B cell (primary cell): ENCODE results near the gene CLN5.

Experiments
- EZH2 ChIP-seq: IDR thresholded peaks from 2 replicates; pipeline ENCODE4 v1.6.1; 2012; ENCODE audit warnings: borderline replicate concordance, low read depth, mild to moderate bottlenecking, moderate library complexity, low read length; ENCODE audit not compliant: insufficient read depth, poor library complexity, severe bottlenecking
- TF ChIP-seq, protein P1 (sequence below): fragments of 200-600 bp; IDR thresholded peaks from one replicate; pipeline ENCODE4 v1.8.0; 2022; ENCODE audit warnings: antibody characterized with exemption, mild to moderate bottlenecking

- TF ChIP-seq, protein P1, sequence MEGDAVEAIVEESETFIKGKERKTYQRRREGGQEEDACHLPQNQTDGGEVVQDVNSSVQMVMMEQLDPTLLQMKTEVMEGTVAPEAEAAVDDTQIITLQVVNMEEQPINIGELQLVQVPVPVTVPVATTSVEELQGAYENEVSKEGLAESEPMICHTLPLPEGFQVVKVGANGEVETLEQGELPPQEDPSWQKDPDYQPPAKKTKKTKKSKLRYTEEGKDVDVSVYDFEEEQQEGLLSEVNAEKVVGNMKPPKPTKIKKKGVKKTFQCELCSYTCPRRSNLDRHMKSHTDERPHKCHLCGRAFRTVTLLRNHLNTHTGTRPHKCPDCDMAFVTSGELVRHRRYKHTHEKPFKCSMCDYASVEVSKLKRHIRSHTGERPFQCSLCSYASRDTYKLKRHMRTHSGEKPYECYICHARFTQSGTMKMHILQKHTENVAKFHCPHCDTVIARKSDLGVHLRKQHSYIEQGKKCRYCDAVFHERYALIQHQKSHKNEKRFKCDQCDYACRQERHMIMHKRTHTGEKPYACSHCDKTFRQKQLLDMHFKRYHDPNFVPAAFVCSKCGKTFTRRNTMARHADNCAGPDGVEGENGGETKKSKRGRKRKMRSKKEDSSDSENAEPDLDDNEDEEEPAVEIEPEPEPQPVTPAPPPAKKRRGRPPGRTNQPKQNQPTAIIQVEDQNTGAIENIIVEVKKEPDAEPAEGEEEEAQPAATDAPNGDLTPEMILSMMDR, result no peak
- no peak for TF ChIP-seq EZH2
Observed at GRCh38 chr13:77022341-77022740, 30.5 kb downstream of the CLN5 start.
